Peyer's patch (tissue), 4 donors: Measurements from ENCODE around the gene HOMER1.

ENCODE experiments used
- CTCF ChIP-seq, 6 experiments: fragments of 450-650 bp in 4 of 6; fragments of 200-600 bp in 2 of 6; sonication (generic) in 1 of 6; IDR thresholded peaks; one replicate each; pipeline ENCODE4 v1.5.1; 2017 to 2019; ENCODE audit warnings: antibody characterized with exemption in 6 of 6, mild to moderate bottlenecking in 3 of 6, moderate library complexity in 1 of 6
- POLR2A ChIP-seq, 2 donors: fragments of 450-650 bp; IDR thresholded peaks; one replicate each; pipeline ENCODE4 v1.5.1; 2017; ENCODE audit warnings: antibody characterized with exemption in 2 of 2, mild to moderate bottlenecking in 2 of 2, moderate library complexity in 2 of 2

DNA sequence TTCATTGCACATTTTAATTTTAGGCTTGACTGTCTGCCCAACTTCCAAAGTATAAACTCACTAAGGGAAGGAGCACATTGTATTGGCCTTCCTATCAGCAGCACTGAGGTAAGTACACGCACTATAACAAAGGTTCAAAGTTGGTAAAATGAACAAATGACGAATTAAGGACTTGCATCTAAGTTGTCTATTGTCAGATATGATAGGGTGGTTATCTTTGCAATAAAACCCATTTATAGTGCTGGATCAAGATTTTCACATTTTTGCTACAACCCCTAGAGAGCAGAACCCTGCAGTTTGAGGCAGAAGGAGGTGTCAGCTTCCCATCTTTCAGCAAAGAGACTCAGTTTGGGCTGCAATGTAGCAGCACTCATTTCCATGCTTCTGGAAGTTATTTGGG is 5.1 kb downstream of the HOMER1 start:
- TF ChIP-seq POLR2A (IDR thresholded peaks at IDR 0.05) (no peak), CTCF (IDR thresholded peaks at IDR 0.05) (no peak)
